DOHH2 (cell line): ENCODE results near the gene TFAP2D.

ENCODE experiments used
- CTCF ChIP-seq: fragments of 200-600 bp; sonication (generic); IDR thresholded peaks from one replicate; pipeline ENCODE4 v1.5.1; 2014; ENCODE audit warnings: antibody characterized with exemption, mild to moderate bottlenecking, low read depth, low read length; ENCODE audit not compliant: poor library complexity, severe bottlenecking
- EZH2phosphoT487 ChIP-seq: fragments of 200-600 bp; sonication (generic); IDR thresholded peaks from 2 replicates; pipeline ENCODE4 v1.6.1; 2017; ENCODE audit warnings: borderline replicate concordance, mild to moderate bottlenecking, antibody characterized with exemption, low read length, moderate library complexity, mixed read lengths

- TF ChIP-seq CTCF (no peak), EZH2phosphoT487 (no peak)
Measured at GRCh38 chr6:50817646-50817950, 104.3 kb downstream of the TFAP2D start.
